Activated CD4-positive, CD25-positive, alpha-beta regulatory T cell (primary cell): Measurements from ENCODE around the gene TSTD2.
A peak's percentile ranks its signal among the peaks of the same experiment; 100 is the strongest.
"Not testable (repeated sequence)": the region's sequence is repeated elsewhere in the genome, so short reads cannot be mapped to it uniquely, and the experiment has no call there.

Experiments used
- DNase-seq, 4 experiments: peaks; one replicate each; lab custom pipeline; 2025; lab: John Stamatoyannopoulos, UW

The TSTD2 gene

DNA sequence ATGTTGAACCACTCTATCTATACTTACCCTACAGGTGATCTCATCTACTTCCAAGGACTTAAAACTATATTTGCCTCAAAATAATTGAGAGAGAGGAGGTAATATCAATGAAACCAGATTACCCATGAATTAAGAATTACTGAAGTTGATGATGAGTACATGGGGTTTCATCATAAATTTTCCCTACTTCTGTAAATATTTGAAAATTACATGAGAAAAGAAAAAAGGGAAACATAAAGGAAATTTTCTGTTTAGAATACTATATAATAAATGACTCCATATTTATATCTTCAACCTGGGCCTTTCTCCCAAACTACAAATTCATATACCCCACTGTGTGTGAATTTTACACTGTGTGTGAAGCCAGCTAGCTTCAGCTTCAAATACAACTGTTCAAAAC is 2.6 kb downstream of the TSTD2 start:
- DNase-seq: no peak

DNA sequence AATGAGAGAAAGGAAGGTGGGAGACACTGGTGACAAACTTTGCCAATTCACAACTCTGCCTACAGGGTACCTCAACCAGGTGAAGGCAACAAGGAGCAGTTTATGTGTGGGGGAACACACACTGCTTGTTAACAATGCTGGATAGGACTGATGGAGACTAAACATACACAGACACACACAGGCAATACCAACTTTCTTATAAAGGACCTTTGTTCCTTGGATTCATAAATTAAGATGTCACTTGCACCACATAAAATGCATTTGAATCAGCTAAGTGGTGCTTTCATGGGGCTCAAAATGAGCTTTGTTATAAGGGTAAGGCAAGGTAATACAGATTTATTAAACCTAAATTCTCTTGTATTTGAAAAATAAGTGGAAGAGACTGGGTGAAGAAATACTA is 4.0 kb downstream of the TSTD2 start:
- no peak for DNase-seq

DNA sequence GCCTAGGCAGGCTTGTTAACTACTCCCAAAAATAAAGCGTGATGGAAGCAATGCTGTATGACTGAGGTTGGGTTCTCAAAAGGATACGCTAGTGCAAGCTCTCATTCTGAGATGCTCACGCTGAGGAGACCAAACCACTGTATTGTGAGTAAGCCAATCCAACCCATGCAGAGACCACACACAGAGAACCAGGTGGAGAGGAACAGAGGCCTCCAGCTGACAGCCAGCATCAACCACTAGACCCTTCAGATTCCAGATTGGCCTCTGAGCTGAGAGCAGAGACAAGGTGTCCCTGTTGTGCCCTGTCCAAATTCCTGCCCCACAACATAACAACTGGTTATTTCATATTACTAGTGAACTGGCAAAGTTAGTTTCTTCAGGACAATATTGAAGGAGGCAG is 4.5 kb downstream of the TSTD2 start:
- no peak for DNase-seq

DNA sequence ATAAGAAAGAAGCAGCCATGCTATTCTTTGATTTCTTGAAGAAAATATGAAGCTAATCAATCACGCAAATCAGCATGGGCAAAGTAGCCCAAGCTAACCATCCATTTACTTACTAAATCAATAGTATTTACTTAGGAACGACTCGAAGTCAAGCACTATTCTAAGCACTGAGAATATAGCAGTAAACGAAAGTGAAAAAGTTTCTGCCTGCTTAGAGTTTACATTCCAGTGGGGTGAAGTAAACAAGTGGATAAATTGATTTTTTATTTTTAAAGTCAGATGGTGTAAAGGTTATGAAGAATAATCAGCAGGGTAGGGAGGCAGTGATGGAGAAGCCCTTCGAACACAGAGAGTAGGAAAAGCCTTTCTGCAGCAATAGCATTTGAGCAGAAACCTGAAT is 5.5 kb downstream of the TSTD2 start:
- no peak for DNase-seq

DNA sequence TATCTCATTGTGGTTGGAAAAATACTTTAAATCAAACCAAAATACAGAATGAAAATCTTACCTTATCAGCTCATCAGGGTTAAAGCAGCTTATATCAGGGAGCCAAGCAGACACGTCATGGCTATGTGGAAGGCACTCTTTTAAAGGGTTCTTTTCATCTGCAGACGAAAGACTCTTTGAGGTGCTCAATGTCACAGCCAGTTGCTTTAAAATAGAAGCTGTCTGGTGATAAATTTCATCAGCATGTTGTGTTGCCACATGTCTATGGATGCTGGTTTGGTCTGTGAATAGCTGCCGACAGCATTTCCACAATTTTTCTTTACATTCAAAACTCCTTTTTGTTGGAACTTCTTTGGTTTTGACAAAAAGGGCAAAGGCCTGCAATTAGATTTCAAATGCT is 7.5 kb downstream of the TSTD2 start:
- no peak for DNase-seq

DNA sequence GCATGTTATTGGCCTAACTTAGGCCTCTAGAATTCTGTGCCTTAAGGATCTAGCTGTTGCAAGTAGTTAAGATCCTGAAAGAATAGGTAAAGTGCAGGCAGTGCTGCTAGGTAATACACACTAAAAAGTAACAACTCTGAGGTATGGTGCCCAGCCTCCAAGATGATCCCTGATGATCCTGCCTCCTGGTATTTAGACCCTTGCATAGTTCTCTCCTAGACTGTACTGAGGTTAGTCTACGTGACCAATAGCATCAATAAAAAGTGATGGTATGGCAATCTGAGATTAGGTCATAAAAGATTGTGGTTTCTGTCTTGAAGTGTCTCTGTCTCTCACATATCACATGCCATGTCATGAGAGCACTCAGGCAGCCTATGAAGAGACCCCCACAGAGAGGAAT is 9.2 kb downstream of the TSTD2 start:
- DNase-seq: no peak

DNA sequence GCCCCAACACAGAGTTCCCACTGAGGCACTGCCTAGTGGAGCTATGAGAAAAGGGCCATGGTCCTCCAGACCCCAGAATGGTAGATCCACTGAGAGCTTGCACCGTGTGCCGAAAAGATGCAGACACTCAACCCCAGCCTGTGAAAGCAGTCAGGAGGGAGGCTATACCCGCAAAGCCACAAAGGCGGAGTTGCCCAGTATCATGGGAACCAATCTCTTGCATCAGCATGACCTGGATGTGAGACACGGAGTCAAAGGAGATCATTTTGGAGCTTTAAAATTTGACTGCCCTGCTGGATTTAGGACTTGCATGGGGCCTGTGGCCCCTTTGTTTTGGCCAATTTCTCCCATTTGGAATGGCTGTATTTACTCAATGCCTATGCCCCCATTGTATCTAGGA is 10.7 kb downstream of the TSTD2 start:
- DNase-seq: not testable (repeated sequence)

DNA sequence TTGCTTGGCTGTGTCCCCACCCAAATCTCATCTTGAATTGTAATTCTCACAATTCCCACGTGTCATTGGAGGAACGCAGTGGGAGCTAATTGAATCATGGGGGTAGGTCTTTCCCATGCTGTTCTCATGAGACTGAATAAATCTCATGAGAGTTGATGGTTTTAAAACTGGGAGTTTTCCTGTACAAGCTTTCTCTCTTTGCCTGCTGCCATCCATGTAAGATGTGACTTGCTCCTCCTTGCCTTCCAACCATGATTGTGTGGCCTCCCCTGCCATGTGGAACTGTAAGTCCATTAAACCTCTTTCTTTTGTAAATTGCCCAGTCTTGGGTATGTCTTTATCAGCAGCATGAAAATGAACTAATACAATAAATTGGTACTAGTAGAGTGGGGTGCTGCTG is 13.1 kb downstream of the TSTD2 start:
- DNase-seq: not testable (repeated sequence)

DNA sequence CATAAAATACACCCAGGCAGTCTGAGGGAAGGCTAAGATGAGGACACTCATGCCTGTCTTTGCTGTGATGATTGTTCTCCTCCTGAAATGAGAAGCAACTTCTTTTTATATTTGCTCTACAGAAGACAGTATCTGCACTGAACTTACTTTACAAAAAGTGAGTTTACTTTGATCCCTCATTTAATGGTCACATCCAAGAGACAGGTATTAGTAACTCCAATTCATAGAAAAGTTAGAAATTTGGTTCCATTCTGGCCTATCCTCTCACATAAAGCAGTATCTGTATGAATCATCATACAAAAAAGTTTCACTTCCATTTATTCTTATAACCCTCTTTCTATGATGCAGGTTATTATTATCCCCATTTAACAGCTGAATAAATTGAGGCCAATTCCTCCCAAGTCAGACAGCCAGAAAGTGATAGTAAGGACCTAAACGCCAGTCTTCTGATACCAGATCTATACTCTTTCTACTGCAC is 15.2 kb downstream of the TSTD2 start:
- DNase-seq: no peak

DNA sequence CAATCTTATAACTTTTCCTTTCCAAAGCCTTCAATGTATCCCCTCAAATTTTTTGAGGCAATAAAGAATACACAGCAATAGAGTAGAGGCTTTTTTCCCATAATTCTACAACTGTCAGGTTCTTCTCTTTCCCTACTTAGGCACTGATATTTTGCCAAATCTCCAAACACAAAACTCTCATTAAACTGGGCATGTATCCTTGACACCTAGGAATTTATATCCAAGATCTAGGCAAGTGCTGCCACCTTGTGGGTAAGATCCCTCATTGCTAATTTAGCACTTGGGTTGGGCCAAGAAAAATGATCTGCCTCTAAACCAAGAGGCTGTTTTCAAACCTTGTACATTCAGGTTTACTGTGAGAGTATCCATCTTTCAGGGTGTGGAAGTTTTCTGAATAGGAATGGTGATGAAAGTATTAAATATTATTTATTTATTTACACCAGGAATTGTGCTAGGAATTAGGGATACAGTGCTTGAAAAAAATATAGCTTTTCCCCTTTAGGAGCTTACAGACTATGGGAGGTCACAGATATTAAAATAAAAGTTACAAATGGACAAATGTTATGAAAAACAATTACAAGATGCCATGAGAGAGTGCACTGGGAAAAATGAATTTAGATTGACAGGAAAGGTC is 17.6 kb downstream of the TSTD2 start:
- DNase-seq: peak in 3 of 4 experiments; percentile 3 to 12 (median 9)

DNA sequence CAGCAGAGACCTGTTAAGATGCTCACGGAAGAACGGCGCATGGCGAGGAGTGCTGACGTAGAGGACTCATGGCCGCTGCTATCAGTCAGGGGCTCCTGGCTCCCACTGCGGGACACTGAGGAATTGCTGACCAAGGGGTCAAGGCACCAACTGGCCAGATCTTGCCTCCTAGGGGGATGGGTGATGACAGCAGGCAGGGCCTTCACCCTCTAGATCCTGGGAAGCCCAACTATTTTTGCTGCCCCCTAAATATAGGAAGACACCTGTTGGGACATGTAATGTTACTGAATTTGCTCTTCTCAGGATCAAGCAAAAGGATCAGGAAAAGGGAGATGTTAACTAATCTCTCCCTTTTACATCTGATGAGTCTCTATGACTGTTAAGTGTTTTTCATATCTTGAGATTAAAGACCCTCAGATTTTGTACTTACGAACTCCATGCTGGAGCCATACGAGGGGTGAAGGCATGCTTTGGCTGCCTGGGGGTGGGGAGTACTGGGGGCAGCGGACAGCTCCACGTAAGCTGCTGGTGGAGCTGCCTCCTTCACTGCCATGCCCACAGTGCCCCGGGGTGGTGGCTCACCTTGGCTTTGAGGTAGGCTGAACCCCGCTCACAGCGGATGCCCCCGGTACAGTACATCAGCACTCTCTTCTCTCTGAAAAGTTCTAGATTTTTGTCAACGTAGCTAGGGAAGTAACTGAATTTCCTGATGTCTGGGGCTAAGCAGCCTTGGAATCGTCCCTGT is 28.1 kb downstream of the TSTD2 start:
- no peak for DNase-seq

DNA sequence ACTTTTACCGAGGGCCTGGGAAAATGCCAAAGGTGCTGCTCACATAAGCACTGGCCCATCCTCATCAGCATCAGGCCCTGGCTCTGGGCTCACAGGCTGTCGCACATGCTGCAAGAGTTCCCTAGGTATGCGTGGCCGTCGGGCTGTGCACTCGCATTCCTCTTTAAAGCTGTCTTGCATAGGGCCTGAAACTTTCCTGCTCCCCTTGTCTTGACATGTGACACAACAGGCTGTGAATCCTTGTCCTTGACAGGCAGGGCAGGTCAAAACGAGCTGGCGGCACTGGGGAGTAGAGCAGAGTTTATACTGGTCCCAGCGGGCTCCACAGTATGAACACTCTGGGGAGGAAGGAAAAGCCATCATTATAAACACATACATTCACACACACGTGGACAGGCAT is 30.7 kb downstream of the TSTD2 start:
- DNase-seq: no peak

DNA sequence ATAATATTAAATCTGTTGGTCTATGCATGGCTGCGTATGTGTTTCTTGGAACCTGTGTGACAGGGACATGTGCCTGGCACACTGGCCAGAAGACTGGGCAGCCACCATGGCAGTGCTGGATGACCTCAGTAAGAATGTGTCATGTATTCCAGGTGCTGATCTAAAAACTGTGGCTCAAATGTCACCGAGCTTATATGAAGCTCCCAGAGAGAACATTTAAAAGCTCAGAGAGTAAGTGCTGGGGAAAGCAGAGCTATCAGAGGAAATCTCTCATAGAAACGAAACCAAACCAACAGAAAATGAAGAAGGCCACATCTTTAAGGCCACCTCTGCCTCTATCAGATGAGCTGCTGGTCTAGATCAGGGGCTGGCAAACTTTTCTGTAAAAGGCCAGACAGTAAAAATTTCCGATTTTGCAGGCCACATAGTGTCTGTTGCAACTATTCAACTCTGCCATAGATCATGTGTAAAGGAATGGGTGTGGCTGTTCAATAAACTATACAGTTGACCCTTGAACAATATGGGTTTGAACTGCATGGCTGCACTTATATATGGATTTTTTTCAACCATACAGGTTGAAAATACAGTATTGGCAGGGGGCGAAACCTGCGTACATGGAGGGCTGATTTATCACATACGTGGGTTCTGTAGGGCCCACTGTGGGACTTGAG is 31.8 kb downstream of the TSTD2 start:
- DNase-seq: no peak

DNA sequence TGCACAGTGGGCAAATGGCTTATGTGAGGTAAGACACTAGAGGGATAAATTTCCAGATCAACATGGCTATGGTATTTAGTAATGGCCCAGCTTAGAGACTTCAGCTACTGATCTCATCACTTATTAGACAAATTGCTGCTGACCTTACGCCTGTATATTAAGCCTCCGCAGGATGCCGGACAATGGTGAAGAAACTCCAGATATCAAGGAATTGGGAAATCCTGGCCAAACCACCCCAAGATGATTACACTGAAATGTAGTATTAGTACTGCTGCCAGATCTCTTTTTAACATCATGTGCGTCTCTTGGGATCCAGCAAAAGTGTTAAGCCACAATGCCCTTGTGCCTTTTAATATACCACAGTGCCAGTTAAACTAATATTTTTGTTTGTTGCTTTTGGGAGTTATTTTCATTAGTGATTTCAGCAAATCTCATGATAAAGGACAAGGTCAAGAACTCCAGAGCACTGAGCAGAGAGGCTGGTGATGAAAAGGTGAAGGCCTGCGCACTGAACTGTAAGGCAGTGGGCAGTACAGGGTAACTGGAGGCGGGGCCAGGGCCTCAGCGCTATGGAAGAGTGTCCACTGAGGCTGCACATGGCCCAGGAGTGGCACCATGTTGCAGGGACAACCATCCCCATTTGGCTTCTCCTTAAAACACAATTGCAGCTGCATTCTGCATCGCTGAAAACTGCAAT is 32.5 kb downstream of the TSTD2 start:
- no peak for DNase-seq

DNA sequence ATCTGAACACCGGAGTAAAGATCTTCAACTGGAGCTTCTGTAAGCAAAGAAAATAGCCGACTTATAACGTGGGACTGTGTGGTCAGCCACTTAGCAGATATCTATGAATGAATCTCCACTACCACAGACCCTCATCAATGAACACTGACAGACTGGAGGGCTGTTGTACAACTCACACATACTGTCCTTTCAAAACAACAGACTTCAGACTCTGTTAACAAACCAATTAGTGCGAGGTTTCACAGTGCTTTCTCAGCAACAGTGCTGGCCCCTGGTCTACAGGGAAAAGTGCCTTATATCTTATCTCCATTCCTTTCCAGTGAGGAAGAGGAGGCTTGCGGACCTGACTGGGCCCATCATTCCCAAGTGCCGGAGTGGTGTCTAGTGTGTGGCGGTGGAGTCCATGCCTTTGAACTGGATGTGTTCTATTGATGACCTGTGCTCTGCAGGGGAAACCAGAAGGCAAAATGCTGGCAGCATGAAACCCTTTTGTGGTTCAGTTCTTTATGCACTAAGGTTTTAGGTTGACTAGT is 33.8 kb downstream of the TSTD2 start:
- DNase-seq: no peak

DNA sequence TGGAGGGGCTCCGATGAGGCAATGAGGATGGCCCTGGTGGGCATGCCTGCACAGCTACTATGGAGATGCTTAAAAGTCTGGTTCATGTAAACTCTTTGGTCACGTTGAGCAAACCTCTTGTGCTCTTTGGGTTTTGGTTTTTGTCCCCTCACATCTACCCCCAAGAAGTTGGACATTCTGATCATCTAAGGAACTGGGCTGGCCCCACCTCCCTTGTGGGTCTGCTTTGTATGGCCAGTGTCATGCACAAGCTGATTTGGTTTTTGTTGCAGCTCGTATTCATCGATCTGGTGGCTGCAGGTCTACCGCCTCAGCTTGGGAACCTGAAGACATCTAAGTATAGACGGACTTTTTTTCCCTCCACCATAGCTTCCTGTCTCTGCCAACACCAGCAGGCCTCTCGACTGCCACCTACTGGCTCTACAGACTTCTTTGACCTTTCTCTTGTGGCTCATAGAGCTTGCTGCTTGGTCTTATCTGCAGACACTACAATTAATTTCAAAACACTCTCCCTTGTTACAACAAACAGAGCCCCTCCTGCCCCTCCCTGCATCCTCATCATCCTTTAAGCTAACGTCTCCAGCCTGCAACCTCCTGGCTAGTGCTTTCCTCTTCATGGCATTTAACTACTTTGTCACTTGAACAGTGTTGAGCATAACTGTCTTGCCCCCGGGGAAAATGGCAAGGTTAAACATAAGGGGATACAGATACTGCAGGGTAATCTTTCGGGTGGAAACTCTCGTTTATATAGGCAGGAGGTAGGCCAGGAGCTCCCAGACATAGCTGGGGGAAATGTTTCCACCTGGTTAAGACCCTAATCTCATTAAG is 34.5 kb downstream of the TSTD2 start:
- DNase-seq: peak; percentile 38 to 56 (median 49)

DNA sequence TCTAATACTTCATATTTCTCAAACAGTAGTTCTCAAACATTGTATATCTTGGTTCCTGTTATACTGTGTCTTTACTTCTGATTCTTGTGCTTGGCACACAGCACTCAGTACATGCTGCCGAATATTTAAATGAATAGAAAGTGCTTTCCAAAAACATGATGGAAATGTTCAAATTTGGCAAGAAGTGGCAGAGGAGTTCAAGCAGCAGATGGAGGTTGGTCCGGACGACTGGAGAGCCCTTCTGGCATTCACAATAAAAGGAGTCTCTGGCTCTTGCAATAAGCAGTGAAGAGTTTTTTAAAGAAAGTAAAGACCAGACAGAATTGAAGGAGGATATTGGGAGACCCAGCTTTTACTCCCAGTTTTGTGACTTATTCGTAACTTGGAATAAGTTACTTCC is 36.3 kb downstream of the TSTD2 start:
- no peak for DNase-seq

DNA sequence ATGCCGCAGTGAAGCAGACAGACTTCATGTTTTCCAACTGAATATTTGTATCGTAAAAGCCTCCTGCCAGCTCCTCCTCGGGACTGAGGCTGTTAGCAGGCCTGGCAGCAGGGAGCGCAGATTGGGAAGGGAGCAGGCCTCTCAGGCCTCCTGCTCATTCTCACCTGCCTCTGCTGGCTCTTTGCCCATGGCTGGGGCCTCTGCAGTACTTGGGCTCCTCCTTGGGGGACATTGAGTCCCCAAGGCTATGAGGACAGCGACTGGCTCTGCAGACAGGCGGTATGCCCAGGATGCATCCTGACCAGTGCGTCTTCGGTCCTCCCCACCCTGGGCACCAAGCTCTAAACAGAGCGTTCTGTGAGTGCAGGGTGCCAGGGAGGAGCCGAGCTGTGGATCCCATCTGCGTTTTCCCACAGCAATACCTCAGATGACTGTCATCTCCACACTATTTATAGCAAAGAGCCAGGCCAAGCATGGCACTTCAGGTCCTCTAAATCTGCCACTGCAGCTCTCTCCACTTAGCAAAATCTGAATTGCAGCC is 38.7 kb downstream of the TSTD2 start:
- DNase-seq: no peak

DNA sequence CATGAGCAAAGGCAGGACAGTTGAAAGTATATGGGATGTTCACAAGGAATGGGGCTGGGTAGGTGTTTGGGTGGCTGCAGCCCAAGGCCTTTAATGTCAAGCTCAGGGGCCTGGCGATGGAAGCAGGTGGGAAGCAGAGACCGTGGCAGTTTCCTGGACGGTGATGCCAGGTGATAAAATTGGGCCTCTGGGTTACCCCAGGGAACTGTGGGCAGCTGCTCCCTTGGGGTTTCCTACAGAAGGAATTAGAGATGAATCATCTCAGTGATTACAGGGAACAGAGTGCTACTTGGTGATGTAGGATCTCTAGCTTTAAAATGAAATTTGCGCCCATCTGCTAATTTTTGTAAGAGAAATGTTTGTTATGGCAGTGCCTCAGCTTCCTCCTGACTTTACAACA is 39.2 kb downstream of the TSTD2 start:
- no peak for DNase-seq

DNA sequence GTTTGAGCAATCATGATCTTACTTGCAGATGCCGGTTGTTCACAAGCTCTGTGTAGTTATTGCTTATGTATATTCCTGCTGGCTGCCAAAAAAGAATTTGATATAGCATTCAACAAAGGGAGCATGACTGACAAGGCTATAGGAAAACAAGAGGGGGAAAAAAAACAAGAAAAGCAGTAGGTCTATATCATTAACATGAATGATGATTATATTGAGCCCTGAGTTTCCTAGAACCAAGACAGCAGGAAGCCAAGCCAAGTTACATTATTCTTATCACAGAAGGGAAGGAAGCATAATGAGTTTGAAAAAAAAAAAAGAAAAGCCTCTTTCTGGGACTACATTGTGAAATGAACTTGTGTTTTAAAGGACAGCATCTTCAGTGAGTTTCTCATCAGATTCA is 41.0 kb downstream of the TSTD2 start:
- DNase-seq: no peak

DNA sequence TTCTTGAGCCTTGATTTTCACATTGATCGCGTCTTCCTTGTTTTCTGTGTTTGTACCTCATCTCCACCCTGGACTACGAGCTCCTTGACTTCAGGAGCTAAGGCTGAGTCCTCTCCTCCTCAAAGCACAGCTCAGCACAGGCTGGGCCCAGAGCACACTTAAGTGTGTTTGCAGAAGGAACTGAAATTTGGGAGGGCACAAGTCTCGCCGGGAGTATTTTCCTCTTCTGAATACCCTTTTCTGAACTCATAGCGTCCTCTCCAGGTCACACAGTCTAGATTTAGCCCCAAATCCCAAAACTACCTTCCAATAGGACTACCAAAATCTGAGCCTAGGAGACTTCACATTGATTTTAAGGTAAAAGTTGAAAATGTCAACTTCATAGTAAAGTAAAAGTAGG is 41.6 kb downstream of the TSTD2 start:
- no peak for DNase-seq
